ENCODE measurements around the gene PDHB.
"Not testable (repeated sequence)": the region's sequence is repeated elsewhere in the genome, so short reads cannot be mapped to it uniquely, and the experiment has no call there.

PDHB gene

DNA sequence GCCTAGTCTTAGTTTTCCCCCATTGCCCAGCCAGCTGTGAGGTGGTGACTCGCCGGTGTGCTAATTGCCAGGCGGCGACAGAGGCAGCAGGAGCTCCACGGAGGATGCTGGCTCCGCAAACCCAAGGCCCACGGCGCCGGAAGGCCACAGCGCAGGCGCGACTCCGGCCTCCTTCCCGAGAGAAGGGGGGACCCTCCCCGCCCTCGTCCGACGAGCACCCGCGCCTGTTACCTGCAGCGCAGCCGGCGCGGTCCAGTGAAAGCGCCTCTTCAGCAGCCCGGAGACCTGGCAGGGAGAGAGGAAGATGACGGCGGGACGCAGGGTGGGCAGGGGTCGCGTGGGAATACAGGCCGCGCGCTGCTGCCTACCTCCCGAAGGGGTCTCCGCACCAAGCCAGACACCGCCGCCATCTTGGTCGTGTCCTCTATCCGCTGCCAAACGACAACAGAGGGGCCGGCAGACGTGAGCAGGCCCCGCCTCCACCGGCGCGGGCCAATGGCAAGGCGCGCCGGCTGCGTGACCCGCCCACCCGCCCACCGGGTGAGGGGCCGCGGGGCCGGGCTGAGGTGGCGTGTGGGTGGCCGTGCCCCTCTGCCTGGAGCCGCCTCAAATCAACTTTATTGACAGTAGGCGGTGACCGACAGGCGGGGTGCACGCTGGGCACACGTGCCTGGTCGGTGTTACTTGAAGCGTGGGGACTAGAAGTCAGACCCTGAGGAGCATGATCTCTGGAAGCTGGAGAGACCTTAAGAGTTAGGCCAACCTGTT, at the start of gene PDHB:
Gene PDHB, minus strand, starts transcription at position 433 of the 768 bp plus-strand sequence. Its CDS starts 23 bp downstream, at position 410.
- DNase-seq: peak; percentile 95

DNA sequence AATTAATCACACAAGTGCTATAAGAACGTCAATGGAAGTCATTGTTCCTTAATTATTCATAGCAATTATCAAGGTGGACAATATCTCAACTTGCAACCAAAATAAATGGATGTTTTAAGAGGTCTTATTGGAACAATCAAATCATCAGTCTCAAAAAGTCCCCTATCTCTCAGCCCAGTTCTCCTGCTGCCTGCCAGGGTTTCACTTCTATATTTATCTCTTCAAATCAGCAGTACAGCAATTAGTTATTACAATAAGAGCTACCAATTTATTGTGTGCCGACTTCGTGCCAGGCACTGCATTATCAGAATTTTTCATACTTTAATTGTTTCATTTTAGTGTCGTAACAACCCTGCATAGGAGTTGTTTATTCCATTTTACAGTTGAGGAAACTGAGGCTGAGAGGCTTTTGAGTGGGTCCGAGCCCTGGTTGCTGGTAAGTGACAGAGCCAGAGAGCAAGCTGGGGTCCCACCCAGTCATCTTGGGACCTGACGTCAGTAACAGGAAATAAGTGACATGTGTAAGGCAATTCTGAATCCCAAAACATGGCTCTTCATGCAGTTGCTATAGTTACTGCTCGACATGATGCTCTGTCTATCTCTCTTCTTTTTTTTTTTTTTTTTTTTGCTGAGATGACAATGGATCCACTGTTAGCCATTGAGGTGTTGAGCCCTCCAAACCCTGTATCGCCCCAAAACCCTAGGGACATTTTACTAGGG, 49.4 kb upstream of the PDHB start:
- DNase-seq: no peak

DNA sequence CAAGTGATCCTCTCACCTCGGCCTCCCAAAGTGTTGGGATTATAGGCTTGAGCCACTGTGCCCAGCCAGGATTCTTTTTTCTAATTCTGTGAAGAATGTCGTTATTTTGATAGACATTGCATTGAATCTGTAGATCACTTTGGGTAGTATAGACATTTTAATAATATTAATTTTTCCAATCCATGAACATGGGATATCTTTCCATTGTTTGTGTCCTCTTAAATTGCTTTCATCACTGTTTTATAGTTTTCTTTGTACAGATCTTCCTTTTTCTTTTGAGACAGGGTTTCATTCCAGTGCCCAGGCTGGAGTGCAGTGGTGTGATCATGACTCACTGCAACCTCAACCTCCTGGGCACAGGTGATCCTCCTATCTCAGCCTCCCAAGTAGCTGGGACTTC, 46.7 kb upstream of the PDHB start:
- no peak for DNase-seq

DNA sequence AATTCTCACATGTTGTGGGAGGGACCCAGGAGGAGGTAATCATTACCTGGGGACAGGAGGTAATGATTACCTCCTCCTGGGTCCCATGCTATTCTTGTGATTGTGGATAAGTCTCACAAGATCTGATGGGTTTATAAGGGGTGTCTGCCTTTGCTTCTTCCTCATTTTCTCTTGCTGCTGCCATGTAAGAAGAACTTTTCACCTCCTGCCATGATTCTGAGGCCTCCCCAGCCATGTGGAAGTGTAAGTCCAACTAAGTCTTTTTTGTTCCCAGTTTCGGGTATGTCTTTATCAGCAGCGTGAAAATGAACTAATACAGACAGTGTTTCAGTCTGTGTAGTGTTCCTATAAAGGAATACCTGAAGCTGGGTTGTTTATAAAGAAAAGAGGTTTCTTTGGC, 45.1 kb upstream of the PDHB start:
- no peak for DNase-seq

DNA sequence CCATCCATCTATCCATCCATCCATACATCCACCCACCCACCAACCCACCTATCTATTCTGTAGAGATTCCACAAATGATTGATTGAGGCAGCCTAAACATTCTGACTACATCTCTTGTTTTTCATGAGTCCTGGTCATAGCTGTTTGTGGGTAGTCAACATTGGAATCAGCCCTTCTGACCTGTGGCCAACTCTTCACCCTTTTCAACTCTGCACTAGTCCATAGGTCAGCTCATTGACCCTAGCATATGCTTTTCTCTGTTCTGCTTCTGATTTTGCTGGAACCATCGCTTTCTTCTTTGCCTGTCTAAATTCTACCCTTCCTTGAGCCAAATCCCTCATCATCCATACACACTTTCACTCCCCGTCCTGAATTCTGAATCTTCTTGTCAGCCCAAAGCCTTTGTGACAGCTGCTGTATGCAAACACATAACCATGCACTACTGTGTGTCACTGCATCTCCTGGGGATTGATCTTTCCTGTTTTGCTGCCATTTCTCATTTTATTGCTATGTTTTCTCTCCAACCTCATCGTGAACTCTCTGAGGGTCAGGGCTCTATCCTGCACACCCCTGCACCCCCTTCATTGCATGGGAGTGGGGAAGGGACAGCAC, 41.4 kb upstream of the PDHB start:
- no peak for DNase-seq

DNA sequence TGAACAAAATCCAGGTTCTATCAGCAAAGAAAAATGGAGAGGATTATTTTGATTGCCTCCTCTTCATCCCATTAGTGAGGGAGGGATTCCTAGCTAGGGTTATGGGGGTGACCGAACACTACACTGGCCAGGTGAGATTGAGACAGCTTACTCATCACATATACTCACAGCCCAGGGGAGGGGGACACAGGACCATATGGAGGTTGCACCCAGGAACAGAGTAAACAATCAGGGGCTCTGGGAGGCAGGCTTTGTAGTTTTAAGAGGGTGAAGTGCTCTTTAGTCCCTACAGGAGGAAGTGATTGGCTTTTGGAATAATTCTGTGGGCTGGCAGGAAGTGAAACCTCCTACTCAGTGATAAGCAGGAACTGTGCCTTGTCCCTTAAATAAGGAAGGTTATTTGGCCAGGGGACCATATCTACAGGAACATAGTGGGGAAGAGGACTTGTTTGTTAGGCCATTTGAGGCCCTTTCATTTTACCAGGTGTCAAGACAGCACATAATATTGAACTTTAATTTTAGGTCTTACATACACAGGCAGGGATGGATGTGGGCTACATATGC, 40.8 kb upstream of the PDHB start:
- no peak for DNase-seq

DNA sequence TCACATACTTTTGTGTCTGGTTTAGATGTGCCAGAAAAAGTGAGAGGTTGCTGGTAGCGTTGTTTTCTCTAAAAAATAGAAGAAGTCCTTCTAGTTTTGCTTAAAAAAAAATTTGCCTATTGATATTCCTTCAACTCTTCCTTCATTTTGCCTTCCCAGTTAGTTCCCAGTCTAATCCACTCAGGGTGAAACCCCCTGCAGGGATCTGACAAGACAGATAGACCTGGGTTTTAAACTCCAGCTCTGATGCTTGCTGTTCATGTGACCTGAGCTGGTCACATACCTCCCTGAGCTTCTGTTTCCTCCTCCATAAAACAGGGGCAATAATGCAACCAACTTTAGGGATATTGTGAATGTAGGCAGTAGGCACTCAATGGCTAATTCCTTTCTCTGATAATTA, 39.6 kb upstream of the PDHB start:
- no peak for DNase-seq

DNA sequence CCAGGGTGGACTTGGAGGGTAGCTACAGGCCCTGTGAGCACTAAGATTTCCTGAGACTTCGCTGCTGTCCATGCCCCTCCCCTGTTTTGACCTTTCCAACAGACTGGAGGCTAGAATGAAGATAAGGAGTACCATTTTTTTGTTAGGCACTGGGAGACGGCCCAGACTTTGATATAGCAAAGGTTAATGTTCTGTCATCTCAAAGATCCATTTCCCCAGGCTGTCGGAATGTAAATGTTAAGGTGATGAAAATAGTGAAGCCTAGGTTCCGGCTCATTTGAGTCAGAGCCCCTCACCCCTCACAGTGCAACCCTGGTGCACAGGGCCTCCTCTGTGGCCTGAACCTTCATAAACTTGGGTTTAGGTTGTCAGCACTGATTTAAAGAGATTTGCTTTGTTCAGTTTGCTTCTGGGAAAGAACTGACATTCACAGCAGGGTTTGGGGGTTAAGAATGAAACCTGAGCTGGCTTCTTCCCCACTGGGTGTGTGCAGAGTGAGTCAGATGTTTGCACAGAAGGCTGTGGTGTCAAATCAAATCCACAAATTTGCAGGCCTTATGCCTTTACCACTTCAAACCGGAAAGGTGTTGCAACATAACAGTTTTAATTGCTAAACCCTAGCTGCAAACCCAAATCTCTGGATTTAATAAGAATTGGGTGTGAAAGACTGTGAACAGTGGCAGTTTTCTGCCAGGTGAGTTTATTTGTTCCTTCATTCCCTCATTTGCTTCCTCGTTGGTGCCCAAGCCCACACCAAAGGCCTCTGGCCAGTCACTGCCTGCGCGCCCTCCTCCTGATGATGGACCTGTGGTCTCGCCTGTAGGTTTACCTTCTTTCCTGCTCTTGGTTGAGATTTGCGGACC, 37.6 kb upstream of the PDHB start:
- DNase-seq: no peak

DNA sequence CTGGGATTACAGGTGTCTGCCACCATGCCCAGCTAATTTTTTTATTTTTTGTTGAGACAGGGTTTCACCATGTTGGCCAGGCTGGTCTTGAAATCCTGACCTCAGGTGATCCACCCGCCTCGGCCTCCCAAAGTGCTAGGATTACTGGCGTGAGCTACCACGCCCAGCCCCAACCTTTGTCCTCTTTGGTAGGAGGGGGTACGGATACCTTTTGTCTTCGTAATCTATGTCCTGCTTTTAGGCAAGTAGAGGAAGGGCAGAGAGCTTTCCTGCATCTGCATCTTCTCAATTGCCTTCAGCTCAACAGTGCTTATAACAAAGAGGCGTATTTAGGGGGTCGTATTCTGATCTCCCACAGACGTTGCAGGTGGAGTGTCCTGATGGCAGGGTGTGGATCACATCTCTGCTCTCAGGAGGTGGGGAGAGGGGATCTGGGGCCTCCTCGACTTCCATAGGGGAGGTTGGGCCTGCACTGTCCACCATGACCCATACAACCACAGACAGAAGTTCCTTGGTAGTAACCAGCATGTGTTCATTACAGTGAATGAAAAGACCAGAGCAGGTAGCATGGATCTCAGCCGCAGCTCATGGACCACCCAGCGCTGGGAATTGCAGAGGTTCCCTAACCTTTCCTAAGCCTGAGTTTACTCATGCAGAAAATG, 36.9 kb upstream of the PDHB start:
- no peak for DNase-seq

DNA sequence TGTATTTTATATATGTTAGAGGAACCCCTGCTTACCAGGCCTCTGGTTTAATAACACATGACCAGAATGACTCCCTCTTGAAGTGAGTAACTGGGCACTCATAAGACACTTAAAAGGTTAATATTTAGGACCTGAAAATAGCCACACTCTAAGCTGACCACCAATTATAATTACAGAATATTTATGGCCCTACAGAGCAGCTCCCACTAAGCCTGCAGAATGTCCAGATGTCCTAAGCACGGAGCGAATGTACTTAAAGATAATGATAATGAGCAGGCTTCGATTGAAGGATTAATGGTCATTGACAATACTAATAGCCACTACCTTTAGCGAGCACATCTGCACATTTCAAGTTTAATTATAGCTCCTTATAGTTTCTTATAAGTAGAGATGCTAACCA, 35.5 kb upstream of the PDHB start:
- no peak for DNase-seq

DNA sequence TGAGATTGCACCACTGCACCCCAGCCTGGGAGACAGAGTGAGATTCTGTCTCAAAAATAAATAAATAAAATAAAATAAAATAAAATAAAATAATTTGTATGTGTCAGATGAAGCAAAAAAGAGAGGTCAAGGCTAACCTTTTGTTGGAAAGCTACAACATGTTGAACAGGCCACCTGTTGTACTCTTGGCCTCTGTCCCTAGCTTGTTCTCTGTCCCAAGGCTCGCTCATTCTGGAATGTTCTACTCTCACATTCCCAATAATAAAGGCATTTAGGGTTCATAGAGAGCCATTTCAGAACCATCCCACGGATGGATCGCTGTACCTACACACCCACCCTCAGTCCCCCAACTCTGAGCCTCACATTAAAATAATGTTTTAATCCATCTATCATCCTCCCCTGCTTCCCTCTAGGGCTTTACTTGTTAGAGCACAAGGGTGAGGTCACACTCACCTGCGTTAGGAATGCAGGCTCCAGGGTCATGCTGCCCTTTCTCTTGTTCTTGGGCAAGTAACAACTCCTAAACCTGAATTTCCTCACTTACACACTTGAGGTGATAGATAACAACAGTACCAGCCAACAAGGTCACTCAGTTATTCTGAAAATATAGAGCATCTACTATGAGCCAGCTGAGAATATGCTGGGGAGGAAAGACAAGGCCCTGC, 33.4 kb upstream of the PDHB start:
- DNase-seq: no peak

DNA sequence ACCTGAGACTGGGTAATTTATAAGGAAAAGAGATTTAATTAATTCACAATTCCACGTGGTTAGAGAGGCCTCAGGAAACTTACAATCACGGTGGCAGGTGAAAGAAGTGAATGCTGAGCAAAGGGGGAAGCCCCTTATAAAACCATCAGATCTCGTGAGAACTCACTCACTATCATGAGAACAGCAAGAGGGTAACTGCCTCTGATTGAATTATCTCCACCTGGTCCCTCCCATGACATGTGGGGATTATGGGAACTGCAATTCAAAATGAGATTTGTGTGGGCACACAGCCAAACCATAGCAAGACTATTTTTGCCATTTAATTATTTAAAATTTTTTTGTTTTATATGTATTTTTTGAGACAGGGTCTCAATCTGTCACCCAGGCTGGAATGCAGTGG, 31.2 kb upstream of the PDHB start:
- DNase-seq: no peak

DNA sequence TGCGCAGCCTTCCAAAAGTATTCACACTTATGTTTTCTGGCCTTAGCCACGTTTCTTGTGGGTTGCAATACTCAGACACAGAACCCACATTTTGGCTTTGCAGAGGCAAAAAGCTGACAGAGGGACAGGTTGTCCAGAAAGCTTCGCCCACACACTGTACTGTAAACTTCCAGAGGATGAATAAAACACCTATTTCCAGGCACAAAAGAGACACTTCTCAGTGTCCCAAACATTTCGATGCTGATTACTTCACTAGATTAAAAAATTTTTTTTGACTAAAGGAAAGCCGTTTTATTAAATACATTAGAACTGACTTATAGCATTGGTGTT, 30.3 kb upstream of the PDHB start:
- DNase-seq: no peak

DNA sequence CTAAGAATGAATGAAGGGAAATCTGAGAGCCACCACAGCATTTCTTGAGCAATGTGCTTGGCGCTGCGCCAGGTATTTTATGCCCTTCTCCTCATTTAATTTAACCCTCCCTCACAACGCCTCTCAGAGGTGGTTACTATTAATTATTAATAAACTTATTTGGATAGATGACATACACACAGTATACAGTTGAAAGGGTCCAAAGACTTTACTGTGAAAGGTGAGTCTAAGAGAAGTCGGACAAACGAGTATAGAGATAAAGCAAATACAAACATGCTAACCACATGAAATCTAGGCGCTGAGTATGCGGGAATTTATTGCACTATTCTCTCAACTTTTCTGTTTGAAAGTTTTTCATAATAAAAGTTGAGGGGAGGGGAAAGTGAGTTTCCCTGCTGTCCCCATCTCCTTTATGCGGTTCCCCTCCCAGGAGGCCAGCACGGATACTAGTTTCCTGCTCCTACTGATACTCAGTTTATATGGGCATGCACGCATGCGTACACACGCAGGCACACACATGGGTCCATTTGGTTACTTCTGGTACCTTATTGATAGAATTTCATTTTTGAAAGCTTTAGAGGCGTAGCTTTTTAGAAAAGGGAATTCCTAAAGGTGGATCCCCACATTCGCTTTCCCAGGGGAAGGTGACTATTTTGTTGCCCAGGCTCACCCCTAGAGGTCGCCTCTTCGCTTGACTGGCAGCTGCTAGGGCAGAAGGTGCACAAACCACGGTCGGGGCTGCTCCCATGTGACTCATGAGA, 29.7 kb upstream of the PDHB start:
- peak; percentile 58 for DNase-seq

DNA sequence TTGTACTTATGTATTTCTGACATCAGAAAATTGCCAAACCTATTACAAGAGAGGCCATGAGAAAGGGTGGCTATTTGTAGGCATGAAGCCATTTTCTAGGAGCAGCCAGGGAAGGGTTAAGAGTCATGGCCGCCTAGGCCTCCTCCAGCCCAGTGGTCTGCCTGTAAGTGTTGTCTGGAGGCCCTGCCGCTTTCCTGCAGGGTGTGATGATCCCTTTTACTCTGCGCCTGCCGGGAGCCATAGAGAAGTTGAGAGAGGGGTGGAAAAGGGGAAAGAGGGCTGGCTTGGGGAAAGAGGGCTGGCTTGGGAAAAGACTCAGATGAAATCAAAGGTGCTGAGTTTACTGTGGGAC, 29.2 kb upstream of the PDHB start:
- no peak for DNase-seq

DNA sequence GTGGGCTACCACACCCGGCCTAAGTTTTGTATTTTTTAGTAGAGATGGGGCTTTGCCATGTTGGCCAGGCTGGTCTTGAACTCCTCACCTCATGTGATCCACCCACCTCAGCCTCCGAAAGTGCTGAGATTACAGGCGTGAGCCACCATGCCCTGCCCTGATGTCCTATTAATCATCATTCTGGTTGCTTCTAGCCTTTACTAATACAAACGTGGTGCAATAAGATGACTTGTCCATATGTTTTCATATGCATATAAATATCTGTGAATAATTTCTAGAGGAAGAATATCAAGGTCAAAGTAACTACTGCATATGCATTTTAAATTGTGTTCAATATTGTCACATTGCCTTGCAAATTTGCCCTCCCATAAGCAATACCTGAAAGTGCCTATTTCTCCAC, 25.5 kb upstream of the PDHB start:
- DNase-seq: no peak

DNA sequence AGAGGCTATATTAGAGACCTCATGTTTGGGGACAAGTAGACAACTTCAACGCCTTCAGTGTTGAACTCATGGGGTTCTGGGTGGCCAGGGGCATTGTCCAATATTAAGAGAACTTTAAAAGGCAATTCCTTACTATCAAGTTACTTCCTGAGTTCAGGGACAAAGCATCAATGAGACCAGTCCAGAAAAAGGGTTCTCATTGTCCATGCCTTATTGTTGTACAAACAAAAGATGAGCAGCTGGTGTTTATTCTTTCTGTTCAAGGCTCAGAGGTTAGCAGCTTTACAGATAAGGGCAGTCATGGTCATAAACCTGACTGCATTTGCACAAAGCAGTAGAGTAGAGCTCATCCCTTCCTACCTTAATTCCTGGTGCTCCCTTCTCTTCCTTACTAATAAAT, 18.5 kb upstream of the PDHB start:
- DNase-seq: no peak

DNA sequence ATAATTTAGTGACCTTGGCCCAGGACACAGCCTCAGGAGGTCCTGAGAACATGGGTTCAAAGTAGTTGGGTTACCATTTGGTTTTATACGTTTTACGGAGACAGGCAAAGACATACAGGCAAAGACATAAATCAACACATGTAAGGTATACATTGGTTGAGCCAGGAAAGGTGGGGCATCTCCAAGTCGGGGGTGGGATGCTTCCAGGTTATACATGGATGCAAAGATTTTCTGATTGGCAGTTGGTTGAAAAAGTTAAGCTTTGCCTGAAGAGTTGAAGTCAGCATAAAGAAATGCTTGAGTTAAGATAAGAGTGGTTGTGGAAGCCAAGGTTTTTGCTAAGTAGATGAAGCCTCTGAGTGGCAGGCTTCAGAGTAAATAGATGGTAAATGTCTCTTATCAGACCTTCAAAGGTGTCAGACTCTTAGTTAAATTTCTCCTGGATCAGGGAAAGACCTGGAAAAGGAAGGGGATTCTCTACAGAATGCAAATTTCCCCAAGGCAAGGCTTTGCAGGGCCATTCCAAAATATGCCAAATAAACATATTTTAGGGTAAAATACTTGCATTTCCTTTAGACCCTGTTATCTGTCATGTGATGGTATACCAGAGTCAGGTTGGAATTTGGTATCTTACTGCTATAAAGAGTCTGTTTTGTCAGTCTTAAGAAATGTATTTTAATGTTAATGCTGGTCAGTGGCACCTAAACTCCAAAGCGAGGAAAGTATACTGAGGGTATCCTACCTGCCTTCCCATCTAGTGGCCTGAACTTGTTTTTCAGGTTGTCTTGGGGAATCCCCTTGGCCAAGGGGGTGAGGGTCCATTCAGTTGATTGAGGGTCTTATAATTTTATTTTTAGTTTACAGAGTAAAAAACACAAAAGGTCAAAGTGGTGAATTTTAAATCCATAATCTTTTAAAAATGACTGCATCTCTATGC, 8.2 kb upstream of the PDHB start:
- no peak for DNase-seq

DNA sequence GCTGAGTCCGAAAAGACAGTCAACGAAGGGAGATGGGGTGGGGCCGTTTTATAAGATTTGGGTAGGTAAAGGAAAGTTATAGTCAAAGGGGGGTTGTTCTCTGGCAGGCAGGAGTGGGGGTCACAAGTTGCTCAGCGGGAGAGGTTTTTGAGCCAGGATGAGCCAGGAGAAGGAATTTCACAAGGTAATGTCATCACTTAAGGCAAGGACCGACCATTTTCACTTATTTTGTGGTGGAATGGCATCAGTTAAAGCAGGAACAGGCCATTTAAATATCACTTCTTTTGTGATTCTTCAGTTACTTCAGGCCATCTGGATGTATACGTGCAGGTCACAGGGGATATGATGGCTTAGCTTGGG, 7.3 kb upstream of the PDHB start:
- not testable (repeated sequence) for DNase-seq

DNA sequence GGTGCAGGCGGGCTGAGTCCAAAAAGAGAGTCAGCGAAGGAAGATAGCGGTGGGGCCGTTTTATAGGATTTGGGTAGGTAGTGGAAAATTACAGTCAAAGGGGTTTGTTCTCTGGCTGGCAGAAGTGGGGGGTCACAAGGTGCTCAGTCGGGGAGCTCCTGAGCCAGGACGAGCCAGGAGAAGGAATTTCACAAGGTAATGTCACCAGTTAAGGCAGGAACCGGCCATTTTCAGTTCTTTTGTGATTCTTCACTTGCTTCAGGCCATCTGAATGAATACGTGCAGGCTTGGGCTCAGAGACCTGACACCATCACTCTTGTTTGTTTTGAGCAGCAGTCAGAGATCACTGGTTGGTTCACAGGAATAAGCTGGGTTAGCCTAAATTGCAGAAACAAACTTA, 3.6 kb upstream of the PDHB start:
- not testable (repeated sequence) for DNase-seq
